Astrocyte of the spinal cord (primary cell): ENCODE measurements around the gene HDAC7.

ENCODE experiments used
- DNase-seq: peaks from one replicate; pipeline ENCODE4 v3.0.0; 2011; ENCODE audit warnings: low read depth, low spot score
- H3K4me3 ChIP-seq: 2 replicates; pipeline ENCODE4 v1.5.1; 2011; ENCODE audit warnings: low read depth, mild to moderate bottlenecking, low read length, moderate library complexity
- CTCF ChIP-seq: IDR thresholded peaks from 2 replicates; pipeline ENCODE4 v1.5.1; 2012; ENCODE audit warnings: low read depth, mild to moderate bottlenecking, low read length, inconsistent platforms
- in situ Hi-C: cut with HindIII; loops from 2 replicates; pipeline ENCODE4 v1.10.0; 2017; ENCODE audit warnings: low sequenced_read_pairs

Gene HDAC7

GRCh38 chr12:47785036-47785886 lies 34.4 kb downstream of the HDAC7 start:
- in situ Hi-C loops: no loop called here
- DNase-seq: no peak
- no peak overlapping the region for H3K4me3 ChIP-seq
- TF ChIP-seq CTCF: no peak

- TF ChIP-seq CTCF: no peak
- no peak overlapping the region for H3K4me3 ChIP-seq
- in situ Hi-C loops: no loop called here
- DNase-seq: no peak
Measured at GRCh38 chr12:47783821-47784819, 35.6 kb downstream of the HDAC7 start.

GRCh38 chr12:47783024-47783755 lies 36.5 kb downstream of the HDAC7 start:
- no peak for TF ChIP-seq CTCF
- no peak for DNase-seq
- H3K4me3 ChIP-seq: no peak overlapping the region
- in situ Hi-C loops: no loop called here

GRCh38 chr12:47782372-47782770 lies 37.3 kb downstream of the HDAC7 start:
- in situ Hi-C loops: no loop called here
- no peak for DNase-seq
- TF ChIP-seq CTCF: no peak
- no peak overlapping the region for H3K4me3 ChIP-seq

GRCh38 chr12:47781479-47782371 lies 38.0 kb downstream of the HDAC7 start:
- no peak for DNase-seq
- in situ Hi-C loops: no loop called here
- no peak overlapping the region for H3K4me3 ChIP-seq
- TF ChIP-seq CTCF: no peak
